HFFc6 (cell line): ENCODE measurements around the gene MYO1G. TPM values are rescaled to one million over a fixed set of nuclear protein-coding genes. Genes with fewer than 3 reads are reported as not detected.

ENCODE experiments used
- DNase-seq: peaks from one replicate; pipeline ENCODE4 v3.0.0-alpha.2; 2018
- H3K27ac Mint-ChIP-seq: 2 replicates; pipeline ENCODE4 v1.8.0; 2020; ENCODE audit warnings: mild to moderate bottlenecking, mixed read lengths
- H3K27me3 Mint-ChIP-seq: 2 replicates; pipeline ENCODE4 v1.8.0; 2021; ENCODE audit warnings: mild to moderate bottlenecking, moderate library complexity, mixed read lengths; ENCODE audit not compliant: insufficient read depth
- H3K36me3 Mint-ChIP-seq: 2 replicates; pipeline ENCODE4 v1.8.0; 2021; ENCODE audit warnings: low read depth, mixed read lengths
- H3K4me1 Mint-ChIP-seq: 2 replicates; pipeline ENCODE4 v1.8.0; 2020; ENCODE audit warnings: low read depth, mixed read lengths
- H3K4me3 Mint-ChIP-seq: 2 replicates; pipeline ENCODE4 v1.8.0; 2020; ENCODE audit warnings: mild to moderate bottlenecking, moderate library complexity, mixed read lengths
- H3K9me3 Mint-ChIP-seq: 2 replicates; pipeline ENCODE4 v1.8.0; 2020; ENCODE audit warnings: mild to moderate bottlenecking, mixed read lengths
- total RNA-seq, 6 experiments: library from RNA; stranded (reverse); fragmentation: NEBNext Ultra II Directional; extraction: Animal tissue kit (Norgen Biotek cat#: 25700); gene quantifications; 2 replicates in 1 of 6; 3 replicates in 5 of 6; pipeline ENCODE4 v1.2.3, GENCODE V29; 2021
- TF ChIP-seq, protein P1 (sequence below): fragments of 200-600 bp; sonication (generic); IDR thresholded peaks from 2 replicates; pipeline ENCODE4 v1.5.0; 2021; ENCODE audit warnings: antibody characterized with exemption, mild to moderate bottlenecking

MYO1G gene
- total RNA-seq, 6 experiments from 2014 or later = not detected

DNA sequence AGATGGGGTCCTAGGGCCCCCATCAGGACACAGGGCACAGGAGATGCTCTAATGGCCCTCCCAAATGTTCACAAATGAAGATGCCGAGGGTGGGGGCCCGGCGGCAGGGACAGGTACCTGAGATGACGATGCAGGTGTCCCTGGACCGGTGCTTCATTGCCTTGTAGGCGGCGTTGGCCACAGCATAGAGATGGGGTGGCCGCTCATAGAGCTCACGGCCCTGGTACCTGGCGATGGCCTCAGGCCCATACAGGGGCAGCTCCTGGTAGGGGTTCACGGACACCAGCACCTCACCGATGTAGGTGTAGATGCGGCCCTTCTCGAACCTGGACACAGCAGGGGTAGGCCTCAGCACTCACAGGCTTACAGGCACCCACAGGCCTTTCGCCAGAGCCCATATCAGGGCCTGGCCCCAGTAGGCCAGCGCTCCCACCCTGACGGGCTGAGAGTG is 2.0 kb downstream of the MYO1G start:
- H3K4me3 Mint-ChIP-seq = no peak overlapping the region
- no peak for DNase-seq
- TF ChIP-seq, protein P1, sequence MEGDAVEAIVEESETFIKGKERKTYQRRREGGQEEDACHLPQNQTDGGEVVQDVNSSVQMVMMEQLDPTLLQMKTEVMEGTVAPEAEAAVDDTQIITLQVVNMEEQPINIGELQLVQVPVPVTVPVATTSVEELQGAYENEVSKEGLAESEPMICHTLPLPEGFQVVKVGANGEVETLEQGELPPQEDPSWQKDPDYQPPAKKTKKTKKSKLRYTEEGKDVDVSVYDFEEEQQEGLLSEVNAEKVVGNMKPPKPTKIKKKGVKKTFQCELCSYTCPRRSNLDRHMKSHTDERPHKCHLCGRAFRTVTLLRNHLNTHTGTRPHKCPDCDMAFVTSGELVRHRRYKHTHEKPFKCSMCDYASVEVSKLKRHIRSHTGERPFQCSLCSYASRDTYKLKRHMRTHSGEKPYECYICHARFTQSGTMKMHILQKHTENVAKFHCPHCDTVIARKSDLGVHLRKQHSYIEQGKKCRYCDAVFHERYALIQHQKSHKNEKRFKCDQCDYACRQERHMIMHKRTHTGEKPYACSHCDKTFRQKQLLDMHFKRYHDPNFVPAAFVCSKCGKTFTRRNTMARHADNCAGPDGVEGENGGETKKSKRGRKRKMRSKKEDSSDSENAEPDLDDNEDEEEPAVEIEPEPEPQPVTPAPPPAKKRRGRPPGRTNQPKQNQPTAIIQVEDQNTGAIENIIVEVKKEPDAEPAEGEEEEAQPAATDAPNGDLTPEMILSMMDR = no peak
- no peaks in the 10 kb centered on the region; the same call in 1 of the 2 replicates for H3K27me3 Mint-ChIP-seq
- H3K36me3 Mint-ChIP-seq = no peaks in the 10 kb centered on the region
- H3K4me1 Mint-ChIP-seq = peaks cover 21% of the 10 kb centered on the region
- H3K27ac Mint-ChIP-seq = no peak overlapping the region
- H3K9me3 Mint-ChIP-seq = no peaks in the 10 kb centered on the region

DNA sequence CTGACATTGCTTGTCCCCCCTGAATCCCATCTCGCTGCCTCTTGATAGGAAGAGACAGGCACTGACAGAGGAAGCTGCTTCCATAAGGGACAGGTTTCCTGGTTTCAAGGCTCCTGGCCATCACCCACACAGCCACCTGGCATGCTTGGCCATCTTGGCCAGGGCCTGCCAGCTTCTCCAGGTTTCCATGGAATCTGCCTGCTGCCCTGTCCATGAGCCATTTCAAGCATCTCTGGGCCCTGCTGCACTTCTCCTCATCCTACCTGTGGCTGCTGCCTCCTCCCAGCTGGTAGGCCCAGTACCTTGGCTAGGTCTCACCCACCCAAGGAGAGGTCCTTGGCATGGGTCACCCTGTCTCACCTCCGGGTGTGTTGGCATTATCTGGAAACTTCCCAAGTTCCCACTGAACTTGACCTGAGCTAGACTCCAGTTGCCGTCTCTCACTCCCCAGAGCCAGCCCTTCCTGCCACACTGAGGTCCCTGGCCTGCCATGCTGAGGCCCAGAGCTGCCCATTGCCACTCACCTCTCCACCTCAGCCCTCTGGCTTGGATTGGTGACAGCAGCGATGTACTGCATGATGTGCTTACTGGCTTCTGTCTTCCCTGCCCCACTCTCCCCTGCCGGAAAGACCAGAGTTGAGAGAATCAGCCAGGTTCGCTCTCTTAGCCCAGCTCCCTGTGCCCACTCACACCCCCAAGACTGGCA is 2.6 kb downstream of the MYO1G start:
- no peaks in the 10 kb centered on the region; the same call in 1 of the 2 replicates for H3K27me3 Mint-ChIP-seq
- H3K9me3 Mint-ChIP-seq = no peaks in the 10 kb centered on the region

DNA sequence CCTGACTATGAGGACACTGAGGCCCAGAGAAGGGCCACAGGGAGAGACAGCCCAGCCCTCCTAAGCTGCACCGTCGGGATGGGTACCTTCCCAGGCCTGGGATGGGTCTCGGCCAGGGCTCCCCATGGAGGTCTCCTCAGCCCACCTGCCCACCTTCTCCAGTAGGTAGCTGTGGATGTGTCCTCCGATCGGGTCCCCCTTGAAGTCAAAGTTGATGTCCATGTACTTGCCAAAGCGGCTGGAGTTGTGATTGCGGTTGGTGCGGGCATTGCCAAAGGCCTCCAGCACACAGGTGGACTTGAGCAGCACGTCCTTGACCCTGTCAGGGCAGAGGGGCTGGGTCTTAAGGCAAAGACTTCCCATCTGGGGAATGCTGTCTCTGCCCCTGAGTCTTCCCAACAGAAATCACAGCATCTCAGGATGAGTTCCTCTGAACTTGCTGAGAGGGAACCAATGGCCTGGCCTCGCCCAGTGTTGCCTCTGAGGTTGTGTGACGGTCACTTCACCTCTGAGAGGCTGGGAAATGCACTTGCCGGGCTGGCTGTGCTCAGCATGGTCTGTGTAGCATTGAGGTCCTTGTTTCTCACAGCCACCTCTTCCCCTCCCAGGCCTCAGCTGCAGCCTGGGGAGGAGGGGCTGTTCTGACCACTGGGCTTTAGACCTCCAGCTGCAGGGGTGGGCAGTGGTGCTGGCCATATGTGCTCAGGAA is 3.3 kb downstream of the MYO1G start:
- Mint-ChIP-seq H3K36me3 (no peaks in the 10 kb centered on the region), H3K4me1 (peaks cover 13% of the 10 kb centered on the region), H3K27ac (no peak overlapping the region), H3K9me3 (no peaks in the 10 kb centered on the region), H3K4me3 (no peak overlapping the region), H3K27me3 (no peaks in the 10 kb centered on the region; the same call in 1 of the 2 replicates)
- DNase-seq = no peak
- TF ChIP-seq, protein P1 = no peak

More for the DNA sequence above, 2.6 kb downstream of the MYO1G start:
- Mint-ChIP-seq H3K4me3 (no peak overlapping the region), H3K27ac (no peak overlapping the region), H3K36me3 (no peaks in the 10 kb centered on the region), H3K4me1 (peaks cover 20% of the 10 kb centered on the region)
- TF ChIP-seq, protein P1 = no peak
- DNase-seq = no peak

DNA sequence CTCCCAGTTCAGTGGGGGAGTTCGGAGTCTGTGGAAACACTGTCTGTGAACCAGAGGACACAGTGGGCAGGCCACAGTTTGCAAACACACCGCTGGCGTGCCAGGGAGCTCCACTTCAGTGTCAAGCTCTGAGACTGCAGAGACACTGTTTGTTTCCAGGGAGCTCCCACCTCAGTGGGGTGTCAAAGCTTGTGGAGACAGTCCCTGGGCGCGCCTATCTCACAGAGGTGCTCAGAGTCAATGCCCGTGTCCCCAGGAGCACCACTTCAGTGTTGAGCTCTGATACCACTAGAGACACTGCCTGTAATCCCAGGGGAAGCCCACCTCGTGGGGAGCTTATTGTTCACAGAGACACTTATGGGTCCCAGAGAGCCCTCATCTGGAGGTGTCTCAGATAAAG is 4.3 kb downstream of the MYO1G start:
- TF ChIP-seq, protein P1 = no peak
- no peak overlapping the region for H3K27ac Mint-ChIP-seq
- no peak for DNase-seq
- no peaks in the 10 kb centered on the region for H3K9me3 Mint-ChIP-seq
- H3K4me1 Mint-ChIP-seq = peaks cover 3% of the 10 kb centered on the region
- H3K4me3 Mint-ChIP-seq = no peak overlapping the region
- H3K36me3 Mint-ChIP-seq = no peaks in the 10 kb centered on the region
- no peaks in the 10 kb centered on the region; the same call in 1 of the 2 replicates for H3K27me3 Mint-ChIP-seq

DNA sequence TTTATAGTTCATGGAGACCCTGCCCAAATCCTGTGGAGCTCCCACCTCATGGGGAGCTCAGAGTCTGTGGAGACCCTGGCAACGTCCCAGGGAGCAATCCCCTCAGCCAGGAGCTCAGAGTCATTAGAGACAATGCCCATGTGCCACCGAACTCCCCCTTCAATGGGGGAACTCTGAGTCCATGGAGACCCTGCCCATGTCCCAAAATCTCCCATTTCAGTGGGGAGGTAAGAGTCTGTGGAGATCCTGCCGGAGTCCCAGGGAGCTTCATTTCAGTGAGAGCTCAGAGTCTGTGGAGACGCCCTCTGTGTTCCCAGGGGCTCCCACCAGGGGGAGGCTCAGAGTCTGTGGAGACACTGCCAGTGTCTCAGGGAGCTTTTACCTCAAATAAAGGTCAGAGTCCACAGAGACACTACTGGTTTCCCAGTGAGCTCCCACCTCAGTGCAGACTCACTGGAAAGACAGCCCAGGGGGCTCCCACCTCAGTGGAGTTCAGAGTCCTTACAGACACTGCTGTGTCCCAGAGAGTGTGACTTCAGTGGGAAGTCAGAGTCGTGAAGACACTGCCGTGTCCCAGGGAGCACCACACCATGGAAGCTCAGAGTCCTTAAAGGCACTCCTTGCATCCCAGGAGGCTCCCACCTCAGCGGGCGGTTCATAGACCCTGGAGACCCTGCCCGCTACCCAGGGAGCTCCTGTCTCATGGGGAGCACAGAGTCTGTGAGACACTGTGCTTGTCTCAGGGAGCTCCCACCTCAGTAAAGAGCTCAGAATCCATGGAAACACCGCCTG is 5.0 kb downstream of the MYO1G start:
- Mint-ChIP-seq H3K4me3 (no peak overlapping the region), H3K9me3 (no peaks in the 10 kb centered on the region), H3K27ac (no peak overlapping the region), H3K36me3 (no peaks in the 10 kb centered on the region), H3K4me1 (no peaks in the 10 kb centered on the region), H3K27me3 (no peaks in the 10 kb centered on the region; the same call in 1 of the 2 replicates)
- DNase-seq = no peak
- TF ChIP-seq, protein P1 = peak; percentile 75
